DMS153 treated with DMSO at 0.1 percent for 48 hours (cell line): ENCODE data around the gene KSR1.
A peak's percentile ranks its signal among the peaks of the same experiment; 100 is the strongest.

Experiments
- DNase-seq: peaks from one replicate; lab custom pipeline; 2025; ENCODE audit not compliant: unreplicated experiment; lab: John Stamatoyannopoulos, UW

The KSR1 gene

DNA sequence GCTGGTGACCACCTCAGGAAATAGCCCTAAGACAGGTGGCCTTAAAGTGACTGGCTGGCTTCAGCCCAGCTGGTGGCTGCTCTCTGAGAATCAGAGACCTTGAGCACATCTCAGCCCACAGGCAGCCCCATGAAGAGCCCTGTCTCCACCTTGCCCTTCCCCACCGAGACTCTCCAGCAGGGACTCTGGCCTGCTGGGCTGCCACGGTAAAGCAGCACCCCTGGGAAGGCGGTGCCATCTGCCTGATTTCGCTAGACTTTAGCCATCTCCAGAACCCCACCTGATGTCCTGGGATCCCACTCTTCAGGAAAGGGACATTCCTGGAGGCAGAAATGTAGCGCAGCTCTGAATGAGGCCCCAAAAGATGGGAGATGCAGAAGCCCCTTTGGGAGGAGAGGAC lies 129.5 kb downstream of the KSR1 start:
- no peak for DNase-seq

DNA sequence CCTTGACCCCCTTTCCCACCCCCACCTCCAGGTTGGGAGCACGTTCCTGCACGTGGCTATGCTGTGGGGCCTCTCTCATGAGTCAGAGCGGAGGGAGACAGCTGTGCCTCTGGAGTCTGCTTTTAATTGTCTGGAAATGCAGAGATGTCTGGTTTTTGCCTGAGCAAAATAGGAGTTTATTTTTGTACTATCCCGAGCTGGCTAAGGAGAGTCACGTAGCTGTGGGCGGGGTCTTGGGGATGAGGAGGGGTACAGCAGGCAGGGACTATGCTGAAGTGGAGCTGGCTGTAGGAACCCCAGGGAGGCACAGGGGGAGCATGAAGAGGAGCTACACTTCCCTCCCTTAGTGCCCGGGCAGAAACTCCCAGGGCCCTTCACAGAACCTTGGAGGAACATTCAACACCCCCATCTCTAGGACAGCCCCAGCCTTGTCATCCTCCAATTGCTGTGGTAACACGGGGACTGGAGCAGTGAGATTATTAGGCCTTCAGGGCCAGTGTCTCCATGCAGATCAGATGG lies 130.0 kb downstream of the KSR1 start:
- no peak for DNase-seq

DNA sequence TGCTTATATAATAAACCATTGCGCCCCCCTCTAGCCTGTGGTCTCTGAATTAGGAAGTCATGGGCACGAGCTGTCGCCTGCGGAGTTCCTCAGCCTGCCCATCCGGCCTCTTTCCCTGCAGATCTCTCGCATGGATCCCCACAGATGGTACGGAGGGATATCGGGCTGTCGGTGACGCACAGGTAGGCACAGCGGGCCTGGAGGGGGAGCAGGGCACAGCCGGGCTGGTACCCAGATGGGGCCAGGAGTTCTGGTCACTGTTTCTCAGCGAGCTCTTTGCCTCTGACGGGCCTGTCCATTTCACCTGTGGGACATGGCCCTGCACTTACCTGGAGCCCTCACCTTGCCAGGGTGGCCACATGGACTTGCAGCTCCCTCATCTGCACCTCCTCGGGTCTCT lies 132.1 kb downstream of the KSR1 start:
- no peak for DNase-seq

DNA sequence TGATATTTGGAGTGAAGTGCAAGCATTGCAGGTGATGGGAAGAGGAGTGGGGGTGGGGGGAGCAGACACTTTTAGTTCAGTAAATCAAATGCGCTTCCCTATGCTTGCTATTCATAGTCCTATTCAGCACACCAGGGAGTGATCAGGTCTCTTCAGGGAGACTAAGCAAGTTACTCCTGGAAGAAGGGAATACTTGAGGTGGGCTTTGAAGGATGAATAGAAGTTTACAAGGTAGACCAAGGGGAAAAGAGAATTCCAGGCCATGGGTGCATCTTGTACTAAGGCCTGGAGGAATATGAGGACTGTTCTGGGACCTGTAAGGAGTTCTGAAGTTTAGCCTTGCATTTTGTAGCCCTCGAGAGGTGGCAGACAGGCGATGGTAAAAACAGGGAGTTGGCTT lies 134.6 kb downstream of the KSR1 start:
- no peak for DNase-seq

DNA sequence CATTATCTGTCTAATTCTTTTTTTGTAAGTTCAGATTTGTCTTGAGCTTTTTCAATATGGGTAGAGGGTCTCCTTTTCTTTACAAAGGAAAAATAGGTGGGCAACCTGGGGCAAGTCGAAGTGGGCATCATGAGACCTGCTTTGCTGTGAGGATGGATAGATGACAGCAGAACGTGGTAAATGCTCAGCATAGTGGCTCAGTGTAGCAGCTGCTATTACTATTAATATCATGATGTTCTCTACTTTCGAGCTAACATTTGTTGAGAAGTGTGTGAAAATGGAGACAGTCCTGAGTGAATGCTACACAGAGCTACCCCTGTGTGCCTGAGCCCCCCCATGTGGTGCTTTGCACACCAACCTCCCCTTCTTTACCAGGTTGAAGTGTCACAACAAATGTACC lies 135.7 kb downstream of the KSR1 start:
- DNase-seq = no peak

DNA sequence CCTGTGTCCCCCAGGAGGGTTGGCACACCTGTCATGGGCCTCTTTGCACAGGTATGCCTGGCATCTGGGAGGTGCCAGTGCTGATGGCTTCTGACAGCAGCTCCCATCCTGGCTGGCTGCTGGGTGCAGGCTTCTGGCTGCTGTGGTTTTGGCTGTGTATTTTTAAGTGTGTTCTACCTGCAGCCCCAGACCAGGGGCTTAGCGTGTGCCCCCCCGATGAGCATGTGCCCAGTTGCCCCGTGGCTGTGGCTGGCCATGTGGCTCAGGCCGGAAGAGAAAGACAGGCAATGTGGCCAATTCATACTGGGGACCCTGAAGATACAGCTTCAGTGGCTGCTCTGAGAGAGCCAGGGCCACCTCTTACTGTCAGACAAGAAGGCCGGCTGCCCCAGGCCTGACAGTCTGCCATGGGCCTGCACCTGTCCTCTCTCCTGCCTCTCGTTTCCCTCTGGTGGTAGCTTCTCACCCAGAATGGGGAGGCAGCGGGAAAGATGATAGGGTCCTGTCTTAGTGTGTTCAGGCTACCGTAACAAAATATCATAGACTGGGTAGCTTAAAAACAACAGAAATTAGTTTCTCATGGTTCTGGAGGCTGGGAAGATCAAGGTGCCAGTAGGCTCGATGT lies 137.1 kb downstream of the KSR1 start:
- DNase-seq = no peak

DNA sequence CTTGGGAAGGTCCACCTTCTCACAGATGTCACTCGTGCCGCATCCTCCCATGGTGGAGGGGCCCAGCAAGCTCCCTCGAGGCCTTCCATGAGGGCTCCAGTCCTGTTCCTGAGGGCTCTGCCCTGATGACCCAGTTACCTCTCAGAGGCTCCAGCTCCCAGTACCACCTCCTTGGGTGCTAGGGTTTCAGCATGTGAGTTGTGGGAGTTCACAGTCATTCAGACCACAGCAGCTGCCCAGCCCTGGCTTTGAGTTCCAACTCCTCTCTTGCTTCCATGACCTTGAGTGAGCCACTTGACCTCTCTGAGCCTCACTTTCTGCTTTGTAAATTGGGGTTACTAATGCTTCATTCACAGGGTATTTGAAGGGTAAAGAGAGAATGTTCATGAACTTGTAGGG lies 137.6 kb downstream of the KSR1 start:
- no peak for DNase-seq

DNA sequence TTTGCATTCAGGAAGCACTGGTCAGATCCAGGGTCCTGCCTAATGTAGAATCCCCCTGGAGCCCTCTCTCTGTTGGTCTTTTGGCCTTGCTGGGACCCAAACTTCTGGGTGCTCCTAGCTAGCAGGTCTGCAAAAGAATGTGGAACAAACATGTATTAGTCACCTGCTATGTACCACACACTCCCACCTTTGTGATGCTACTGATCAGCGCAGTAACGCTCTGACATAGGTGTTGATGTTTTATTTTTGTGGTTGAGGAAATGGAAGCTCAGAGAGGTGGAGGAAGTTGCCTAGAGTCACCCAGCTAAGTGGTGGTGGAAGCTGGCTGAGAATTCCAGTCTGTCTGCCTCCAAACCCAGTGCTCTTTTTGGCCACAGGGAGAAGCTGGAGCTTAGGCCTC lies 139.0 kb downstream of the KSR1 start:
- DNase-seq = no peak

DNA sequence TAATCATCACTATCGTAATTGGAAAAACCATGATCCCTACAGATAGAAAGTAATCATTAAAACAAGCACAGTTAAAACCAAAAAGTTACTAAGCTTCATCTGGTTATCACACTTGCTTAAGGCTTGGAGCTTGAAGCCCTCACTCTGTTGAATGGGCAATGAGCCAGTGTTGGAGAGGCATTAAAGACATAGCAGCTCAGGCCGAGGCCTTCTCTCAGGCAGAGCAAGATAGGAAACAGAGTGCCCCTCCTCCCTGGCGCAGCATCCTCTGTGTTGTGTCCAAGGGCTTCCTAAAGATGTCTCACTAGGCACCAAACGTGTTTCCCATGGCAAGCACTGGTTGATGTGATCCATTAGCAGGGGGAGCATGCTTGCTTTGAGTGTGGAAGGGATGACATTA lies 139.8 kb downstream of the KSR1 start:
- DNase-seq = no peak

DNA sequence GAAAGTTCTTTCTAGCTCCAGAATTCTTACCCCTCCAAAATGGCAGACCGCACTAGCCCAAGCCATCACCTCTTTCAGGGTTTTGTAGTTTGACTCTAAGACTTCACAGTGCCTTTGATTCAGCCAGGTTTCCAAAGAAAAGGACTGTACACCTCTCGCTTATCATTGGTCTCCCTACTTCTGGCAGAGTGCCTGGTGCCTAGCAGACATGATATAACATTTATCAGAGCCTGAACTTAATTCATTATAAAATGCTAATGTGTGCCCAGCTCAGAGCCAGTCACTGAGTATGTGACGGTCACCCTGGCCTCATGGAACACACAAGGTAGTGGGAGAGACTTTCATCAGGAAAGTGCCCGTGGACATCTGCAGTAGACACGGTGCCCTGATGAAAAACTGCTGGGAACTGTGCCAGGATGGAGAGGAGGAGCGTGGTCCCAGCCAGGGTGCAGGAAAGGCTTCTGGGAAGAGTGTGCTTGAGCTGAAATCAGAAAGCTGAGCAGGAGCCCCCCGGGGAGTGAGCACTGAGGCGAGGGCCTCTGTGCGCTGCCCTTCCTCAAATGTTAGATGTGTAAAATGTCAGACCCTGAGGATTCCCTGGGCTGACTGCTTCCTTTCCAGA lies 140.4 kb downstream of the KSR1 start:
- DNase-seq = no peak

DNA sequence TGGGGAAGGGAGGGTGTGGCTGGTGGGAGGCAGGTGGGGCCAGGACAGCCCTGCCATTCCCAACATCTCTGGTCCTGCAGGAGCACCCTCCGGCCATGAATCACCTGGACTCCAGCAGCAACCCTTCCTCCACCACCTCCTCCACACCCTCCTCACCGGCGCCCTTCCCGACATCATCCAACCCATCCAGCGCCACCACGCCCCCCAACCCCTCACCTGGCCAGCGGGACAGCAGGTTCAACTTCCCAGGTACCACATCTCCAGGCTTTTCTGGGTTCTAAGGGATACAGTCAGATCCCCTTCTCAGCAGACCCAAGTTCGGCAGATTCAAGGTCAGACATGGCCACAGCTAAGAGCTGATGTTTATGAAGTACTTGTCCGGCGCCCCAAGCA lies 140.9 kb downstream of the KSR1 start:
- DNase-seq = no peak

DNA sequence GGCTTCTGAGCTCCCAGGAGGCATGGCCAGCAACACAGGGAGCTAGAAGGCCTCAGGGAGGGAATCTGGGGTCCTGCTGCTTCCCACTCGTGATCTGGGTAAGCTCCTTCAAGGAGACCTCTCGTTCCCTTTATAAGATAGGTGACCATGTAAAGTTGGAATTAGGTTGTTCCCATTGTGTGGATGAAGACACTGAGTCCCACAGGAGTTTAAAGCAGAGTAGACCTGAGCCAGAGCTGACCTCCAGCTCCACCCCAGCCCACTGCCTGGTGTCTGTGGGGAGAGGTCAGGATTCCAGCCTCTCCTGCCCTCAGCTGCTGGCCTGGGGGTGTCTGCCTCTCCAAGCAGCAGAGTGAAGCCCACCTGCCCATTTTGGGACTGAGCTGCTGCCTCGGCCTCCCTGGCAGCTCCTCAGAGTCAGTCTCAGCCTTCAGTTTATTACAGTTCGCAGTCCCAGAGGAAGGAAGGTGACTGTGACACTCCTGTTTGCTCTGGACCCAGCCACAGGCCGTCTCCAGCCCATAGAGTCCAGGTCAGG lies 141.6 kb downstream of the KSR1 start:
- DNase-seq = no peak

DNA sequence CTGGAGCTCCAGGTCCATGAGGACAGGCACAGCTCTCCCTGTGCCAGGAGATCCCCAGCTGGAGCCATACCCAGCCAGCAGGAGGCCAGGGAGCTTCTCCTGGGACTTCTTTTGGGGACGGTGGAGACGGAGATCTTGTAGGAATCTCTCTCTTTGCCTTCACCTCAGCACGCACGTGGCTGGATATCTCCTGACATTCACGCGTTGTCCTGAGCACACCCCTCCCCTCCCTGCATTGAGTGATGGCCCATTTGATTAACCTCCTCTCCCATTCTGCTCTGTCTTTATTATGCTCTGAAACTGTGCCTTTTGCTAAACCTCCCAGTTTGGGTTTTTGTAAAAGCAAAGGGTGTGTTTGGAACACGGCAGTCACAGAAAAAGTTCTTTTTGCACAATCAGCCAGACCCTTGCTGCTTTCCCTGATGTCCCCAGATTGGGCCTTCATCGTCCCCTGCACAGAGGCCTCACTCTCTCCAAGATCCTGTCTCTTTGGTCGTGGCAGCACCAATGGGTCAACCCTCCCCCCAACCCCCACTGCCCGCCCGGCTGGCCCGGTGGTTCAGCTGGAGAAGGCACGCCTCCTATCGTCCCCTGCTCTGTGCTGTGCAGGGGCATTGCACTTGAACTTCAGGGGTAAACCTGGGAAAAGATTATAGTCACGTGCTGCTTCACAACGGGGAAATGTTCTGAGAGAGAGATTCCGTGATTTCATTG lies 142.2 kb downstream of the KSR1 start:
- DNase-seq = no peak

DNA sequence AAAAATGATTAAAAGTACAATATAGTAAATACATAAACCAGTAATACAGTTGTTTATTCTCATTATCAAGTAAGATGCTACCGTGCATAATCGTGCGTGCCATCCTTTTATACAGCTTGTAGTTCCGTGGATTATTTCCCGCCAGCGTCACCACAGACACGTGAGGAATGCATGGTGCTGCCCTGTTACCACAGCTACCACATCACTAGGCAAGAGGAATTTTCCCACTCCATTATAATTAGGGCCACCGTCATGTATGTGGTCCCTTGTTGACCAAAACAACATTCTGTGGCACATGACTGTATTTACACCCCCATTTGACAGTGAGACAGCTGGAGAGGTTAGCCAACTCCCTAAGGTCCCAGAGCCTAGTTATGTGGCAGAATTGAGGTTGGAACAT lies 144.2 kb downstream of the KSR1 start:
- no peak for DNase-seq

DNA sequence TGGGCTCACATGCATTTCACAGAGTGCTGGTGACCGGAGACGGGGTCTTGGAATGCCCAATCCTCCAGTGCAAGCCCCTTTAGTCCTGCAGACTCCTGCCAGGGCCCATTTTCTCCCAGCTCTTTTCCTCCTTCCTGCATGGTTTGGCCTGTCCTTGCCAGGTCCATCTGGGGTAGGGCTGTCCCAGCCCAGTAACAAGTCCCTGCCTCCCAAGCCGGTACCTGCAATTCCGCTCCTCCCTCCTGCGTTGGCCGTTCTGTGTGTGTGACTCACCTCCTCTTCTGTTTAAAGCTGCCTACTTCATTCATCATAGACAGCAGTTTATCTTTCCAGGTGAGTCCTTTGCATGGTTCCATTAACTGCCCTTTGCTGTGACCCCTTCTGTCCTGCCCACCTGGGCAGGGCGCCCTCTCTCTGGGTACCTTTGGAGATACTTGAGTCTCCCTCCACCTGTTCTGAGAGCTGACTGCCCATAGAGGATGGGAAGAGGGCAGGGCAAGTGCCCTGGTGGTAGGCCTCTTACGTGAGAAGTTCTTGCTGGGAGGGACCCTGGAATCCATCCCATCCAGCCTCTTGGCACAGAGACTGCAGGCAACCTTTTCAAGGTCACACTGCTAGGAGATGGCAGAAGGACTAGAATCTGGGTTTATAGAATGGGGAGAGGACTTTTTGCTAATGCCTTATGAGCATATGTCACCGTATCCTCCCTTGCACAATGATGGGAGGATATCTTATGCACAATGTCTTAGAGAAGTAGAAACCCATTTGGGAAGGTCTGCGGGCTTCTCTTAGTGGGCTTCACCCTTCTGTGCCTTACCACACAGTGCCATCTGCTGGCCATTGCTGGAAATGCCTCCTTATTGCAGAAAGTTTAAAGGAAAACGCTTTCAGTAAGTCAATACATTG lies 145.1 kb downstream of the KSR1 start:
- DNase-seq = peak; percentile 40

DNA sequence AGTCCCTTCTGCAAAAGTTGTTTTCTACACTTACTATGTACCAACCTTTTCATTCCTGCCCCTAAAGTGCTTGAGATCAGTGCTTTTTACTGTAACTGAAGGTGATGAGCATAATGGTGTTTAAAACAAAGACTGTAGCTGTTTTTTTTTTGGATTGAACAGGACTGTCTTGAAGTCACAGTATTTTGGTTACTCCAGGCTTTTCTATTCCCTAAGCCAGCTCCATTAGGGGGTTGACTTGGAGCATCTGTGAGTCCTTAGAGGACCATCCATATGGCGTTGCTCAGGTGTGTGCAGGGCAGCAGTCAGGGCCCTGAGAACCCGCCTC lies 145.7 kb downstream of the KSR1 start:
- no peak for DNase-seq

DNA sequence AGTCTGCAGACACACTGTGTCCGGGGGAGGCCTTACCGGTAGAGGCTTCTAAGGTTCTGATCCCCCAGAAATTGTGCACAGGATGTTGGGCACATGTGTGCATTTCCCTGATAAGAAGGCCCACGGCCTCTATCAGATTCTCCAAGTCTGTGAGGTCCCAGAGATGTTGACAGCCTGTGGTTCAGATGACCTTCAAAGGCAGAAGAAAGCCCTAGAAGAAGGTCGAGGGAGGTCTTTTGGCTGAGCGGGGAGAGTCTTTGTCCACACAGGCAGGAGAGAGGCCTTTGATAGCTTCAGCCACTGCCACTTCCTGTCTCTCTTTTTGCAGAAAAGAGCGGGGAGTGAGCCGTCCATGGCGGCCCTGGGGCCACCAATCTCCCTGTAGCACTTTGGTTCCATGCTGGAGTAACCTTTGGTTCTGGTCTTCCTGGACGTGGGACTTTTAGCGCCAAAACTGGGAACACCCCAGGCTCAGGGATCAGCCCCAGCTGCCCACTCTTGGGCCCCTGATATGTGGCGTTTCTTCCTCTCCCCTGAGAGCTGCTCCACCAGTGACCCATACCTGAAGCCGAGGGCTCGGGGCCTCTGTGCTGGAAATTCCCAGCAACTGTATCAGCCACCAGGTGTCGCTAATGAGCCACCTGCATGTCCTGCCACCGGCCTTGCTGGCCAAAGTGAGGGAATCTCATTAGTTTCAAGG lies 146.6 kb downstream of the KSR1 start:
- DNase-seq = peak; percentile 57

DNA sequence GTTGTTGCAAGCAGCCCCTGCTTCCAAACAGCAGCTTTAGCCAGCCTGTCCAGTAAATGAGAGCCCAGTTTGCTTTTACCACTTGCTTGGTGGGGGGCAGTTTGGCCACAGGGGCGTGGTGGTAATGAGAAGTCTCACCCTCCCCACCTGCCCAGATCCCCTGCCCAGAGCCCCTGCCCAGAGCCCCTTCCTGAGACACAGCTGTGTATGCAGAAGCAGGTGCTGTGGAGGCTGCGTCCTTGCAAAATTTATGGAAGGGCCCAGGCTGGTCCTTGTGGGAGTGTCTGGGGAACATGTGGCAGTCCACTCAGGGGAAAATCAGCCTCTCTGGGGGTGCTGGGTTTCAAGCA lies 147.1 kb downstream of the KSR1 start:
- no peak for DNase-seq

DNA sequence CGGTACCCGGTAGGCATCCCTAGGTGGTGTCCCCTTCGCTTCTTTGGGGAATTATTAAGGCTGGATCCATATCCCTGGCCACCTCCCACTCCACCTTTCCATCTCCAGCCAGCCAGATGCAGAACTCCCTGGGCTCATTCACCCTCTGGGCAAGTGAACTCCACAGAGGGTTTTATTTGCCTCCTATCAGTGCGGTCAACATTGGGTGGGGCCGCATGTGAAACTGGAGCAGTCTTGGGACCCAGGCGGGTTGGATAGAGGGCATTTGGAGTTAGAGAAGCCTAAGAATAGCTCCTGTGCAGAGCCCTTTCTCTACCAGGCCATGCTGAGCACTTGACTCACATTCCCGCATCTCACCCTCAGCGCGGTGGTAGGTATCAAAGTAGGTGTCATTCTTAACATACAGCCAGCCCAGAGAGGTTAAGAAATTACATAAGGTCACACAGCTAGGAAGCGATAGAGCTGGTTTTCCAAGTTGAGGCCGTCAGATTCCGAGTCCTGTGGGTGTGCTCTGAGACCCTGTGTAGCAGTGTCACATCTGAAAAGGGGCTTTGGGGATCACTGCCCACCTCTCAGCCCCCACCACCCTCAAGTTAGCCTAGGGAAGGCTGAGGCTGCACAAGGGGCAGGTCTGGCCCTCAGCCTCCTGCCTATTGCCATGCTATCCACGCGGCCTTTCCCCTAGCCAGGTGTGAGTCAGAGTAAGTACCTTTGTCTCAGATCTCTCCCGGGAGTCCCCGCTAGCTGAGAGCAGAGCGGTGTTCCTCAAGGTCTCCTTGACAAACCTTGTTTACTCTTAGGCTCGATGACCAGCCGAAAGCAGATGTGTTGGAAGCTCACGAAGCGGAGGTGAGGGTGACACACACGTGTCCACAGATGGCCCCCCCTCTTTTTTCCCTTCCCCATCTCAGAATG lies 147.9 kb downstream of the KSR1 start:
- DNase-seq = no peak

DNA sequence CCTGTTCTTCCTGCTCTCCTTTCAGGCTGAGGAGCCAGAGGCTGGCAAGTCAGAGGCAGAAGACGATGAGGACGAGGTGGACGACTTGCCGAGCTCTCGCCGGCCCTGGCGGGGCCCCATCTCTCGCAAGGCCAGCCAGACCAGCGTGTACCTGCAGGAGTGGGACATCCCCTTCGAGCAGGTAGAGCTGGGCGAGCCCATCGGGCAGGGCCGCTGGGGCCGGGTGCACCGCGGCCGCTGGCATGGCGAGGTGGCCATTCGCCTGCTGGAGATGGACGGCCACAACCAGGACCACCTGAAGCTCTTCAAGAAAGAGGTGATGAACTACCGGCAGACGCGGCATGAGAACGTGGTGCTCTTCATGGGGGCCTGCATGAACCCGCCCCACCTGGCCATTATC lies 149.2 kb downstream of the KSR1 start:
- DNase-seq = no peak
